Measurements from ENCODE around the gene C16orf92. TPM values are rescaled to one million over a fixed set of nuclear protein-coding genes. Genes with fewer than 3 reads are reported as not detected.

Gene C16orf92
- total and polyA plus RNA-seq, 2 of the 8 experiments (the other 6 are each of a cell fraction or from before 2014, with no cell fraction given): not detected

DNA sequence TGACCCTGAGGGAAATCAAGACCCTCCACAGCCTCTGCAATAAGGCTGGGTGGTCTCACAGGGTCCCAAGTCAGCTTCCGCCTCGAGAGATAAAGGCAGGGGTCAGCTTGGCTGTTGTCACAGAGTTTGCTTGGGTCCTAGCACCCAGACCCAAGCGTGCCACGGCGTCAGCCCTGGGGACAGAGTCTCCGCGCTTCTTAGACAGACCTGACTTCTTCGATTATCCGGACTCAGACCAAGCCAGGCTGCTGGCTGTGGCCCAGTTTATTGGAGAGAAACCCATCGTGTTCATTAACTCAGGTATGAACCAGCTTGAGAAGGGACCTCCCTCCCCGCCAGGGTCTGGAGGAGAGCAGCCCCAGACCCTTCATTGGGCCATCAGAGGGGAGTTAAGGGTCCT lies 588 bp downstream of the C16orf92 start:
- CTCF ChIA-PET (ENCODE audit: partially characterized antibody): interaction anchor here (0.8 to 2.1 kb wide), 9 partner anchors 8 to 205 kb away, joined by 3 to 13 read pairs (median 4); partner anchors contain the start of gene TLCD3B
- TF ChIP-seq KDM4A (IDR thresholded peaks at IDR 0.05; ENCODE audit: low read depth, low read length, severe bottlenecking): no peak
- TF ChIP-seq RFX5 (IDR thresholded peaks at IDR 0.05; ENCODE audit: borderline replicate concordance, low read depth, low read length): no peak
- TF ChIP-seq POU5F1 (IDR thresholded peaks at IDR 0.05; ENCODE audit: low read depth, low read length): no peak
- no peak for TF ChIP-seq POLR2A (IDR thresholded peaks at IDR 0.05; ENCODE audit: control extremely low read depth in 1 of 2, low read depth in 2 of 2, low read length in 2 of 2)
- no peak for TF ChIP-seq SUZ12 (IDR thresholded peaks at IDR 0.05; ENCODE audit: low read length)
- TF ChIP-seq GABPA (IDR thresholded peaks at IDR 0.05; ENCODE audit: borderline replicate concordance, insufficient read depth, low read length): no peak
- TF ChIP-seq, protein P1, sequence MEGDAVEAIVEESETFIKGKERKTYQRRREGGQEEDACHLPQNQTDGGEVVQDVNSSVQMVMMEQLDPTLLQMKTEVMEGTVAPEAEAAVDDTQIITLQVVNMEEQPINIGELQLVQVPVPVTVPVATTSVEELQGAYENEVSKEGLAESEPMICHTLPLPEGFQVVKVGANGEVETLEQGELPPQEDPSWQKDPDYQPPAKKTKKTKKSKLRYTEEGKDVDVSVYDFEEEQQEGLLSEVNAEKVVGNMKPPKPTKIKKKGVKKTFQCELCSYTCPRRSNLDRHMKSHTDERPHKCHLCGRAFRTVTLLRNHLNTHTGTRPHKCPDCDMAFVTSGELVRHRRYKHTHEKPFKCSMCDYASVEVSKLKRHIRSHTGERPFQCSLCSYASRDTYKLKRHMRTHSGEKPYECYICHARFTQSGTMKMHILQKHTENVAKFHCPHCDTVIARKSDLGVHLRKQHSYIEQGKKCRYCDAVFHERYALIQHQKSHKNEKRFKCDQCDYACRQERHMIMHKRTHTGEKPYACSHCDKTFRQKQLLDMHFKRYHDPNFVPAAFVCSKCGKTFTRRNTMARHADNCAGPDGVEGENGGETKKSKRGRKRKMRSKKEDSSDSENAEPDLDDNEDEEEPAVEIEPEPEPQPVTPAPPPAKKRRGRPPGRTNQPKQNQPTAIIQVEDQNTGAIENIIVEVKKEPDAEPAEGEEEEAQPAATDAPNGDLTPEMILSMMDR (IDR thresholded peaks at IDR 0.05; ENCODE audit: control extremely low read depth in 1 of 3, insufficient read depth in 1 of 3, low read depth in 1 of 3, low read length in 3 of 3): no peak
- no peak for TF ChIP-seq GTF2F1 (IDR thresholded peaks at IDR 0.05; ENCODE audit: borderline replicate concordance, low read depth, low read length)
- TF ChIP-seq YY1 (IDR thresholded peaks at IDR 0.05; ENCODE audit: low read depth, low read length): no peak
- no peak for TF ChIP-seq SIX5 (IDR thresholded peaks at IDR 0.05; ENCODE audit: low read depth, low read length)
- TF ChIP-seq JUN (IDR thresholded peaks at IDR 0.05; ENCODE audit: low read depth, low read length): no peak
- TF ChIP-seq ASH2L (IDR thresholded peaks at IDR 0.05; ENCODE audit: low read length): no peak

More for the DNA sequence above, 588 bp downstream of the C16orf92 start:
- H3K23ac ChIP-seq (ENCODE audit: insufficient read length): no peak overlapping the region
- no peak overlapping the region for H4K5ac ChIP-seq (ENCODE audit: insufficient read length, low read depth, low read length)
- H3K79me1 ChIP-seq (ENCODE audit: low read depth, low read length): no peaks in the 10 kb centered on the region; the same call in 1 of the 2 replicates
- no peaks in the 10 kb centered on the region for H3K9me3 ChIP-seq (ENCODE audit: insufficient read depth in 2 of 2, low read depth in 1 of 2, low read length in 1 of 2)
- H3K27ac ChIP-seq (ENCODE audit: low read depth, low read length): no peak overlapping the region
- H2AK5ac ChIP-seq (ENCODE audit: low read depth, low read length): no peak overlapping the region
- POLR2A ChIA-PET (ENCODE audit: partially characterized antibody): interaction anchor here (0.9 to 2.5 kb wide), 4 partner anchors 9 to 30 kb away, joined by 3 to 10 read pairs (median 4); no protein-coding TSS in a partner anchor
- H2AFZ ChIP-seq (ENCODE audit: low read length): no peak overlapping the region
- 90% methylated on average over 11 of the region's 11 CpGs; no CpG with 5 or more reads in 1 of the 2 experiments for WGBS, 2 experiments (ENCODE audit: extremely low coverage in 1 of 2, insufficient coverage in 1 of 2, insufficient read length in 1 of 2, insufficient replicate concordance in 2 of 2, low coverage in 1 of 2, low lambda C conversion rate in 2 of 2, missing lambda C conversion rate in 1 of 2)
- 0 out of 2 replicates have a peak, but pooled peaks cover 2% of the 10 kb centered on the region for H3K23me2 ChIP-seq (ENCODE audit: low read depth, low read length)
- no peak overlapping the region for H4K8ac ChIP-seq (ENCODE audit: extremely low read depth, insufficient read depth, low read length)
- H3K18ac ChIP-seq (ENCODE audit: extremely low read depth, low read length): no peak overlapping the region
- DNase-seq (ENCODE audit: low read depth in 1 of 2, low spot score in 2 of 2) (no peak), FAIRE-seq (no peak)
- H2BK12ac ChIP-seq (ENCODE audit: low read depth, low read length): no peak overlapping the region
- no peak overlapping the region for H3K14ac ChIP-seq (ENCODE audit: insufficient read length)
- H2BK120ac ChIP-seq (replicated peaks; ENCODE audit: low read depth, low read length): no peak overlapping the region
- no peak overlapping the region for H3K4me2 ChIP-seq (ENCODE audit: insufficient read depth in 1 of 2, low read depth in 2 of 2, low read length in 2 of 2)
- peaks cover 0 to 7% (median under 1%) of the 10 kb centered on the region in 4 experiments; a peak in 2 of 7 replicates for H3K4me1 ChIP-seq (replicated peaks in 1 of 4; ENCODE audit: control insufficient read depth in 3 of 4, insufficient read depth in 4 of 4, low read length in 3 of 4)
- no peak overlapping the region for H2BK15ac ChIP-seq (ENCODE audit: low read length)
- no peak overlapping the region for H3K9ac ChIP-seq (replicated peaks in 1 of 4; ENCODE audit: extremely low read depth in 1 of 4, low read depth in 3 of 4, low read length in 3 of 4)
- no peak overlapping the region for H4K91ac ChIP-seq (replicated peaks; ENCODE audit: insufficient read length, low read length)
- no peaks in the 10 kb centered on the region for H3K27me3 ChIP-seq (replicated peaks in 1 of 4; ENCODE audit: control insufficient read depth in 3 of 4, extremely low read depth in 1 of 4, insufficient read depth in 3 of 4, low read length in 3 of 4)
- H3K56ac ChIP-seq (replicated peaks; ENCODE audit: insufficient read length, low read depth, low read length): no peak overlapping the region
- no peak overlapping the region for H3K4ac ChIP-seq (replicated peaks; ENCODE audit: insufficient read length, low read depth, low read length)
- no peak overlapping the region for H3K4me3 ChIP-seq (ENCODE audit: extremely low read depth in 1 of 4, insufficient read depth in 2 of 4, low read depth in 3 of 4, low read length in 4 of 4)
- H3K36me3 ChIP-seq (ENCODE audit: control insufficient read depth in 2 of 4, insufficient read depth in 4 of 4, low read length in 3 of 4): peaks cover 0 to 7% (median under 1%) of the 10 kb centered on the region in 4 experiments; a peak in 2 of 8 replicates
- H4K20me1 ChIP-seq (replicated peaks in 1 of 2; ENCODE audit: control insufficient read depth in 1 of 2, insufficient read depth in 2 of 2, low read length in 2 of 2): peaks cover 4 to 11% of the 10 kb centered on the region in 2 experiments
- H3K79me2 ChIP-seq (ENCODE audit: control insufficient read depth in 1 of 2, insufficient read depth in 2 of 2, low read length in 2 of 2): no peaks in the 10 kb centered on the region
- no peak overlapping the region for H2BK20ac ChIP-seq (ENCODE audit: low read length)
- H2BK5ac ChIP-seq (ENCODE audit: low read depth, low read length): no peak overlapping the region

Data from H1 (cell line).